Measurements from ENCODE around the gene ABHD4. TPM values are rescaled to one million over a fixed set of nuclear protein-coding genes. Genes with fewer than 3 reads are reported as not detected.

Gene ABHD4
- total and polyA plus RNA-seq, 4 donors: 9.0 to 32.9 (median 11.1) TPM

GRCh38 chr14:22596354-22596879 lies 1.7 kb upstream of the ABHD4 start:
- Histone ChIP-seq H3K27me3 (ENCODE audit: control insufficient read depth in 4 of 4, insufficient read depth in 4 of 4, low read length in 3 of 4) (no peaks in the 10 kb centered on the region), H3K4me3 (ENCODE audit: low read depth in 1 of 3, low read length in 3 of 3) (no peak overlapping the region), H3K27ac (ENCODE audit: low read depth in 1 of 2, low read length in 2 of 2) (no peak overlapping the region), H3K36me3 (ENCODE audit: control insufficient read depth in 4 of 4, insufficient read depth in 3 of 4, low read depth in 1 of 4, low read length in 3 of 4) (no peaks in the 10 kb centered on the region), H3K9ac (ENCODE audit: low read depth in 1 of 2, low read length in 2 of 2) (no peak overlapping the region), H3K9me3 (ENCODE audit: control insufficient read depth in 4 of 4, low read length in 3 of 4) (no peaks in the 10 kb centered on the region), H3K4me1 (ENCODE audit: control insufficient read depth in 4 of 4, insufficient read depth in 4 of 4, low read length in 3 of 4) (peaks cover 0 to 22% (median 5%) of the 10 kb centered on the region in 4 donors)
- WGBS: 90% methylated on average over 3 of the region's 3 CpGs
- no peak for DNase-seq (ENCODE audit: low spot score)
- TF ChIP-seq HNF4A (conservative IDR thresholded peaks at IDR 0.05): no peak
- TF ChIP-seq HNF4G (IDR thresholded peaks at IDR 0.05): no peak
- TF ChIP-seq EGR1 (IDR thresholded peaks at IDR 0.05; ENCODE audit: low read depth in 2 of 2): no peak
- no peak for TF ChIP-seq ATF3 (IDR thresholded peaks at IDR 0.05)
- no peak for TF ChIP-seq ZBTB33 (IDR thresholded peaks at IDR 0.05)
- no peak for TF ChIP-seq NR2F2 (IDR thresholded peaks at IDR 0.05)
- TF ChIP-seq RAD21 (IDR thresholded peaks at IDR 0.05): no peak
- no peak for TF ChIP-seq FOXA1 (IDR thresholded peaks at IDR 0.05)
- TF ChIP-seq TAF1 (conservative IDR thresholded peaks at IDR 0.05): no peak
- TF ChIP-seq RXRA (IDR thresholded peaks at IDR 0.05): no peak
- no peak for TF ChIP-seq CTCF (IDR thresholded peaks at IDR 0.05; ENCODE audit: low read depth, low read length, missing input control)
- TF ChIP-seq FOXA2 (IDR thresholded peaks at IDR 0.05): no peak
- no peak for TF ChIP-seq JUND (IDR thresholded peaks at IDR 0.05)
- no peak for TF ChIP-seq REST (IDR thresholded peaks at IDR 0.05)
- TF ChIP-seq SP1 (IDR thresholded peaks at IDR 0.05): no peak
- no peak for TF ChIP-seq YY1 (IDR thresholded peaks at IDR 0.05)
- TF ChIP-seq GABPA (IDR thresholded peaks at IDR 0.05 in 1 of 2, conservative IDR thresholded peaks at IDR 0.05 in 1 of 2): no peak
- no peak for TF ChIP-seq MAX (IDR thresholded peaks at IDR 0.05)

Measured in liver (tissue), 9 donors.